Spleen (tissue), 7 donors: ENCODE results near the gene PSMD12.

Experiments used
- CTCF ChIP-seq, 11 experiments: fragments of 200-600 bp in 7 of 11; fragments of 450-650 bp in 4 of 11; sonication (generic) in 4 of 11; IDR thresholded peaks in 8 of 11; conservative IDR thresholded peaks in 3 of 11; 1 replicate in 7 of 11; 2 replicates in 4 of 11; pipeline versions ENCODE4 v1.4.0 to v1.8.0; 2016 to 2021; ENCODE audit warnings: antibody characterized with exemption in 11 of 11, inconsistent platforms in 4 of 11, mild to moderate bottlenecking in 1 of 11
- POLR2A ChIP-seq, 3 donors: fragments of 450-650 bp; IDR thresholded peaks; one replicate each; pipeline ENCODE4 v1.5.1; 2017; ENCODE audit warnings: antibody characterized with exemption in 3 of 3, mild to moderate bottlenecking in 1 of 3
- POLR2AphosphoS5 ChIP-seq, 3 donors: sonication (generic); formaldehyde crosslinking; IDR thresholded peaks; one replicate each; pipeline ENCODE4 v1.5.1; 2017; ENCODE audit warnings: antibody characterized with exemption in 3 of 3
- donor health status: DM: no; HTN: no; CAD: no; lungs with moderate emphysema.
- donor health status: DM: no; HTN: no; CAD: no.
- donor health status: DM: no; HTN: no; CAD: no.

- TF ChIP-seq CTCF (IDR thresholded peaks at IDR 0.05 in 8 of 11, conservative IDR thresholded peaks at IDR 0.05 in 3 of 11) (peak in 4 of 11 experiments; percentile 10 to 49 (median 36)), POLR2AphosphoS5 (IDR thresholded peaks at IDR 0.05) (peak; percentile 93 to 94 (median 94)), POLR2A (IDR thresholded peaks at IDR 0.05) (peak in 1 of 3 donors; percentile 37)
Measured at GRCh38 chr17:67376737-67377487, 10.5 kb upstream of the PSMD12 start, which contains the start of gene PITPNC1.
